Occipital lobe (tissue), 2 donors: ENCODE measurements around the gene TCAP. TPM values are rescaled to one million over a fixed set of nuclear protein-coding genes. Genes with fewer than 3 reads are reported as not detected.
"Not testable (repeated sequence)": the region's sequence is repeated elsewhere in the genome, so short reads cannot be mapped to it uniquely, and the experiment has no call there.

Experiments used
- DNase-seq: peaks from one replicate; lab custom pipeline; 2025; lab: John Stamatoyannopoulos, UW
- total RNA-seq: library from RNA; depleted of rRNA; stranded (reverse); fragments of >200 nt; gene quantifications from one replicate; pipeline ENCODE4 v1.2.3, GENCODE V29; 2014

The TCAP gene
- total RNA-seq, 1 donor from 2014 or later: 0.47 TPM

DNA sequence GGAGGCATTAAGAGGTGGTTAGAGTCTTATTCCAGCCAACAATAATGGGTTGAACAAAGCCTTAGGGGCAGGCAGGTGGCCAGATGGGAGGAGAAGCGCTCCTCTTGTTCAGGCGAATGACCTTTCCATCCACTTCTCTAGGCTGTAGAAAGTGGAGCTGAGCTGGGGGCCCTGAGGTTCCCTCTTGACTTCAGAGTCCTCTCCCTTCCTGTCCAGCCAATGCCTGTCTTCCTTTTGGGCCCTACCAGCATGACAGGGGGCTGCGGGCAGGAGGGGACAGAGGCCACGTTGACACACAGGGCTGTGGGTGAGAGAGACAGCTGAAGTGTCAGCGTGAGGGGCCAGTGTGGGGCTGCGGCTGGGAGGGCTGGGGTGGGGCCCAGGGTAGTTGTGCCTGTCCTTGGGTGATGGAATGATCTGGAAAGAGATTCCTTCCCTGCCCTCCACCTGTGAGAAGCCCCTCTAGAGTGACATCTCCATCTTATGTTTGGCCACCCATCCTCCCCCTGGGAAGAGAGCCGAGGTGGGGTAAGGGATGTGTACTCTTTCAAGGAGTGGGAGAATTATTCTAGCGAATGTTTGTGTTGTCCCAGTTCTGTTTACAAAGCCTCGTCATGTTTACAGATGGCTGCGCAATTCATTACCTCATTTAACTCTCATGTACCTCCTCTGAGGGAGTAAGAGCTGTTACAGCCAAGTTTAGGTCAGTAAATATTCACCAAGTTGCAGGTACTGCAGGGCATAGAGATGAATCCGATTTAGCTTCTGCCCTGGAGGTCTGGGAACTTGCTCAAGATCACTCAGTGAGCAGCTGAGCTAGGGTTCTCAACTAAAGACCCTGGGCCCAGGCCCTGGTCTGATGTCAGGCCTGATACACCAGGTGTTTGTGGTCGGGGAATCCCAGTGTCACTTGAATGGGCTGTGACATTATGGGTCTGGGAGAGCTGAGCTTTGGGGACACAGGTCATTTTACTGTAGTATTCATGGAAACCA is 38.0 kb downstream of the TCAP start:
- DNase-seq: no peak

GRCh38 chr17:39703913-39704312 is 38.8 kb downstream of the TCAP start:
- no peak for DNase-seq

DNA sequence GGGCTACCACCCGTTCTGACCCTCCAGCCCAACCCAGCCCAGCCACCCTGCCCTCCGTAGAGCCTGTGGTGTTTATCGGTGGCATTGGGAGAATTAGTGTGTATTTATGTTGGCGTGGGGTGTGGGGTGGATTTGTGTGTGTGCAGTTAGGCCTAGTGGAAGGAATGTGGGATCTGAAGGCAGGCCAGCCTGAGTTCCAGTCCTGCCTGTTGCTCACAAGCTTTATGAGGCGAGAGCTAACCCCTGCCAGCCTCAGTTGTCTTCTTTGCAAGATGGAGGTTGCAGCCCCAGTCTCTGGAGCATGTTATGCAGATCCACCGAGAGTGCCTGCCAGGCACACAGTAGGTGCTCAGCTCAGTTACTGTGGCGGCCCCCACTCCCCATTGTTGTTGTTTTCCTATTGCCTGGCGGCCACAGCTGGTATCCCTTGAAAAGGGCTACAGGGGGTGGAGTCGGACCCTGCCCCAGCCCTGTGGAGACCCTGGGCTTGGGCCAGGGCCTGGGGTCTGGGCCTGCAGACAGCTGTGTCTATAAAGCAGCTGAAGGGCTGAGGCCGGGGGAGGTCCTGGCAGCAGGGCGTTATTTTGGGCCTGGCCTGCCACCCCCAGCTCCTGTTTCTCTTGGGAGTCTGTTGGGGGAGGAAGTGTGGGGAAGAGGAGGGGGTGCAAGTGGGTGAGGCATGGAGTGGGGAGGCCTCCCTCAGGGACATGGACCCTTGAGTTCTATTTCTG is 39.8 kb downstream of the TCAP start:
- DNase-seq: no peak

GRCh38 chr17:39705786-39706348 is 40.7 kb downstream of the TCAP start:
- no peak for DNase-seq

DNA sequence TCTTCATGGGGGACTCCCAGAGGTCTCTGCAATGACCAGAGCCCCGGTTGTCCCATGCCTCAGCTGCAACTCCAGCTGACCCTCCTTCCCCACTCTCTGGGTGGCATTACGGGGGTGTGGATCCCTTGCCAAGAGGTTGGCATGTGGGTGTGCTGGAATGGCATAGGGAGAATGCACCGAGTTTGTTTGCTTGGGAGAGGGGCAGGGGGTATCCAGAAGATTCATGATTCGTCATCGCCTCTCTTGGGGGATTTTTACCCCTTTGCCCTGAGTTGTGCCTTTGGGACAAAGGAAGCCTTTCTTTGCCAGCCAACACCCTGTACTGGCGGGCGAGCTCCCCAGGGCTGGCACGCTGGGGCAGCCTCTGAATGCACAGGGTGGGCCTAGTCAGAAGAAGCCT is 41.2 kb downstream of the TCAP start:
- DNase-seq: no peak

- DNase-seq: no peak
Measured at GRCh38 chr17:39706921-39707337, 41.8 kb downstream of the TCAP start.

DNA sequence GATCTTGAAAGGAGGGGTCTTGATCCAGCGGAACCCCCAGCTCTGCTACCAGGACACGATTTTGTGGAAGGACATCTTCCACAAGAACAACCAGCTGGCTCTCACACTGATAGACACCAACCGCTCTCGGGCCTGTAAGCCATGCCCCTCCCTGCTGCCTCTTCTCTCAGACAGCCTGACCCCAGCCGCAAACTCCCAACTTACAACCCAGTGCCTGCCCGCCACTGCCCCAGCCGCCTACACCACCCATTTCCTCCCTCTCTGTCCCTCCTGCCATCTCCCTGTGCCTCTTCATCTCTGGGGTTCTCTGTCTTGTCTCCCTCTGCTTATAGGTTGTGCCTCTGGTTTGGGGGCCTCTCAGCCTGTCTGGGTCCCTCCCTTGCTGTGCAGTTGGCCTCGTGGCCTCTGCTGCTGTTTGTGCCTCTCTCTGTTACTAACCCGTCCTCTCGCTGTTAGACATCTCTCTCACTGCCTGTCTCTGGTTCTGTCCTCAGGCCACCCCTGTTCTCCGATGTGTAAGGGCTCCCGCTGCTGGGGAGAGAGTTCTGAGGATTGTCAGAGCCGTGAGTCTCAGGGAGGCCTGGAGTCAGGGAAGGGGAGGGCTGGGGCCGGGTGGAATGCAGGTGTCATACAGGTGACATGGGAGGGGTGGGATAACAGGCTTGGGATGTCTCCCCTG is 44.3 kb downstream of the TCAP start:
- DNase-seq: no peak

- no peak for DNase-seq
Measured at GRCh38 chr17:39709998-39710964, 45.1 kb downstream of the TCAP start.

DNA sequence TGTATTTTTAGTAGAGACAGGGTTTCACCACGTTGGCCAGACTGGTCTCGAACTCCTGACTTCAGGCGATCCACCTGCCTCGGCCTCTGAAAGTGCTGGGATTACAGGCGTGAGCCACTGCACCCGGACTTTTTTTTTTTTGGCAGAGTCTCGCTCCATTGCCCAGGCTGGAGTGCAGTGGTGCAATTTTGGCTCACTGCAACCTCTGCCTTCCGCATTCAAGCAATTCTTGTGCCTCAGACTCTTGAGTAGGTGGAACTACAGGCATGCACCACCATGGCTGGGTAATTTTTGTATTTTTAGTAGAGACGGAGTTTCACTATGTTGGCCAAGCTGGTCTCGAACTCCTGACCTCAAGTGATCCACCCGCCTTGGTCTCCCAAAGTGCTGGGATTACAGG is 45.9 kb downstream of the TCAP start:
- not testable (repeated sequence) for DNase-seq

DNA sequence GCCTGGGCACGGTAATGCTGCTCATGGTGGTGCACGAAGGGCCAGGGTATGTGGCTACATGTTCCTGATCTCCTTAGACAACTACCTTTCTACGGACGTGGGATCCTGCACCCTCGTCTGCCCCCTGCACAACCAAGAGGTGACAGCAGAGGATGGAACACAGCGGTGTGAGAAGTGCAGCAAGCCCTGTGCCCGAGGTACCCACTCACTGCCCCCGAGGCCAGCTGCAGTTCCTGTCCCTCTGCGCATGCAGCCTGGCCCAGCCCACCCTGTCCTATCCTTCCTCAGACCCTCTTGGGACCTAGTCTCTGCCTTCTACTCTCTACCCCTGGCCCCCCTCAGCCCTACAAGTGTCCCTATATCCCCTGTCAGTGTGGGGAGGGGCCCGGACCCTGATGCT is 46.7 kb downstream of the TCAP start:
- DNase-seq: no peak

- no peak for DNase-seq
Measured at GRCh38 chr17:39714234-39714633, 49.1 kb downstream of the TCAP start.

DNA sequence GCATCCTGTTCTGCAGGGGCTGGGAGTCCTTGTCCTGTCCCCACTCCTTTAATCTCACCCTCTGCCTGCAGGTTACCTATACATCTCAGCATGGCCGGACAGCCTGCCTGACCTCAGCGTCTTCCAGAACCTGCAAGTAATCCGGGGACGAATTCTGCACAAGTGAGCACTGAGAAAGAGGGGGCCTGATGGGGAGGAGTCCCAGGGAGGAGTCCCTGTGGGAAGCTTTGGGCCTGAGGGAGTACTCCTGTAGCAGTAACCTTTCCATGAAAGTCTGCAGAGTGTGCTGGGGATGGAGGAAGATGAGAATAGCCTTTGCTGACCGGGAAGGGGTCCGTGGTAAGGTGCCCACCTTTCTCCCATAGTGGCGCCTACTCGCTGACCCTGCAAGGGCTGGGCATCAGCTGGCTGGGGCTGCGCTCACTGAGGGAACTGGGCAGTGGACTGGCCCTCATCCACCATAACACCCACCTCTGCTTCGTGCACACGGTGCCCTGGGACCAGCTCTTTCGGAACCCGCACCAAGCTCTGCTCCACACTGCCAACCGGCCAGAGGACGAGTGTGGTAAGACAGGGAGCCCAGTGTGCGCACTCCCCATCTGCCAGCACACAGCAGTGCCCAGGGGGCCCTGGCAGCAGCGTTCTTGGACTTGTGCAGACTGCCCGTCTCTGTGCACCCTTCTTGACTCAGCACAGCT is 50.4 kb downstream of the TCAP start:
- DNase-seq: no peak

Other genes starting within 250 kb of the TCAP start
- gene MED1, start 214.1 kb upstream of the TCAP start, total RNA-seq: 30.7 TPM
- 21.5 TPM for gene CDK12, start 203.9 kb upstream of the TCAP start, total RNA-seq
- 70.3 TPM for gene NEUROD2, start 57.4 kb upstream of the TCAP start, total RNA-seq
- 8.1 TPM for gene PPP1R1B, start 38.4 kb upstream of the TCAP start, total RNA-seq
- 16.2 TPM for gene STARD3, start 28.2 kb upstream of the TCAP start, total RNA-seq
- 2.2 TPM for gene PNMT, start 3.1 kb downstream of the TCAP start, total RNA-seq
- gene PGAP3, start 22.7 kb downstream of the TCAP start, total RNA-seq: 8.9 TPM
- gene ERBB2, start 34.7 kb downstream of the TCAP start, total RNA-seq: 10.1 TPM
- 10.1 TPM for gene MIEN1, start 65.2 kb downstream of the TCAP start, total RNA-seq
- gene GRB7, start 72.6 kb downstream of the TCAP start, total RNA-seq: not detected
- gene IKZF3, start 199.0 kb downstream of the TCAP start, total RNA-seq: 0.16 TPM
- gene ZPBP2, start 202.9 kb downstream of the TCAP start, total RNA-seq: not detected